ENCODE results near the gene MRI1.

The MRI1 gene

DNA sequence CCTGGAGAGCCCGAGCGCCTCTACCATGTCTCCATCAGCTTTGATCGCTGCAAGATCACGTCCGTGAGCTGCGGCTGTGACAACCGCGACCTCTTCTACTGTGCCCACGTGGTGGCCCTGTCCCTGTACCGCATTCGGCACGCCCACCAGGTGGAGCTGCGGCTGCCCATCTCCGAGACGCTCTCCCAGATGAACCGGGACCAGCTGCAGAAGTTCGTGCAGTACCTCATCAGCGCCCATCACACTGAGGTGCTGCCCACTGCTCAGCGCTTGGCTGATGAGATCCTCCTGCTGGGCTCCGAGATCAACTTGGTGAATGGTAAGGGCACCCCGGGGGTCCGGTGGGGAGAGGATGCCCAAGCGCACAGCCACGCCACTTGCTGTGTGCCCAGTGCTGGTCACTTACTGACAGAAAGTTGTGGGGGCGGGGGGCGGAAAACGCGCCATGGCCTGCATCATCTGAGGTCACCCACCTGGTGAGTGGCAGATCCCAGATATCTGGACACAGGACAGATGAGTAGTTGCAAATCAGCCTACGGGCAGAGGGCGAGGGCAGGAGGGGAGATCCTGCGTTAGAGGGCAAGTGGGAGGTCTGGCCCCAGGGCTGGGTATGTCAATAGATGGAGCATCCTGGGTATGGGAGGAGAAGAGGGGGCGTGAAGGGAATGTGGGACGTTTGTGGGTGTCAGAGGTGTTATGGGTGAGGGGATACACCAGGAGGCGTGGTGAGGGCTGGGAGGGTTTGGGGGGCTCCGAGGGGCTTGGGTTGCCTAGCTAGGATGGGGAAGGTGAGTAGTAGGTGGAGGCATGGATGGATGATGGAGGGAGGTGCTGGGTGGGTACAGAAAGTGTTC is 40.7 kb downstream of the MRI1 start:
- DNase-seq (ENCODE audit: low spot score) = no peak
- TF ChIP-seq, protein P1, sequence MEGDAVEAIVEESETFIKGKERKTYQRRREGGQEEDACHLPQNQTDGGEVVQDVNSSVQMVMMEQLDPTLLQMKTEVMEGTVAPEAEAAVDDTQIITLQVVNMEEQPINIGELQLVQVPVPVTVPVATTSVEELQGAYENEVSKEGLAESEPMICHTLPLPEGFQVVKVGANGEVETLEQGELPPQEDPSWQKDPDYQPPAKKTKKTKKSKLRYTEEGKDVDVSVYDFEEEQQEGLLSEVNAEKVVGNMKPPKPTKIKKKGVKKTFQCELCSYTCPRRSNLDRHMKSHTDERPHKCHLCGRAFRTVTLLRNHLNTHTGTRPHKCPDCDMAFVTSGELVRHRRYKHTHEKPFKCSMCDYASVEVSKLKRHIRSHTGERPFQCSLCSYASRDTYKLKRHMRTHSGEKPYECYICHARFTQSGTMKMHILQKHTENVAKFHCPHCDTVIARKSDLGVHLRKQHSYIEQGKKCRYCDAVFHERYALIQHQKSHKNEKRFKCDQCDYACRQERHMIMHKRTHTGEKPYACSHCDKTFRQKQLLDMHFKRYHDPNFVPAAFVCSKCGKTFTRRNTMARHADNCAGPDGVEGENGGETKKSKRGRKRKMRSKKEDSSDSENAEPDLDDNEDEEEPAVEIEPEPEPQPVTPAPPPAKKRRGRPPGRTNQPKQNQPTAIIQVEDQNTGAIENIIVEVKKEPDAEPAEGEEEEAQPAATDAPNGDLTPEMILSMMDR (IDR thresholded peaks at IDR 0.05; ENCODE audit: extremely low read depth, insufficient read depth, missing control alignments) = no peak
- in situ Hi-C loops (cut with MboI; ENCODE audit: low pct_unique_long_range_greater_than_20kb, low sequenced_read_pairs, unreplicated experiment) = no loop called here

DNA sequence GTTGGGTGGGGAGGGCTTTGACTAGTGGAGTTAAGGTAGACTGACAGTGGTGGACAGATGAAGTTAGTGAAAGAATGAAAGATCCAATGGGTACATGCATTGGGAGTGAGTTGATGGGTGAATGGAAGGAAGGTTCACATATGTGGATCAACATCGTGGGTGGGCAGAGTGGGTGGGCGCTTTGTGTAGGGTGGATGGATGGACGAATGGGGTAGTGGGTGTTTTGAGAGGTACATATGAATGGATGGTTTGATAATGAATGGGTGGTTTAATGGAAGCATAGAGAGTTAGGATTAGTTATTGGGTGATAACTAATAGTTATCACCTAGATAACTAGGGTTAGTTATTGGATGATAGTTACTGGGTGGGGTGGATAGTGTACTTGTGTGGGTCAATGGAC is 42.4 kb downstream of the MRI1 start:
- DNase-seq (ENCODE audit: low spot score) = no peak
- in situ Hi-C loops (cut with MboI; ENCODE audit: low pct_unique_long_range_greater_than_20kb, low sequenced_read_pairs, unreplicated experiment) = no loop called here
- TF ChIP-seq, protein P1 (IDR thresholded peaks at IDR 0.05; ENCODE audit: extremely low read depth, insufficient read depth, missing control alignments) = no peak

DNA sequence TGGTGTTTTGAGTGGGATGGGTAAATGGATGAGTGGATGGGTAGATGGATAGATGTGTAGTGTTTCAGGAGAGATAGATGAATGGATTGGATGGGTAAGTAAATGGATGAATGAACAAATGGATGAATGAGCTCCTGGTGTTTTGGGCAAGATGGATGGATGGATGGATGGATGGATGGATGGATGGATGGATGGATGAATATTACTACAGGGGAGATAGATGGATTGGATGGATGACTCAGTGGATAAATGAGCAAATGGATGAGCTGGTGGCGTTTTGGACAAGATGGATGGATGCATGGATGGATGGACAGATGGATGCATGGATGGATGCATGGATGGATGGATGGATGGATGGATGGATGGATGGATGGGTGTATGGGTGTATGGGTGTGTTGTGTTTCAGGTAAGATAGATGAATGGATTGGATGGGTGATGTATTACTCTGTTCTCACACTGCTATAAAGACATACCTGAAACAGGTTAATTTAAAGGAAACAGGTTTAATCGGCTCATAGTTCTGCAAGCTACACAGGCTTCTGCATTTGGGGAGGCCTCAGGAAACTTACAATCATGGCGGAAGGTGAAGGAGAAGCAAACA is 43.2 kb downstream of the MRI1 start:
- in situ Hi-C loops (cut with MboI; ENCODE audit: low pct_unique_long_range_greater_than_20kb, low sequenced_read_pairs, unreplicated experiment) = no loop called here
- no peak for DNase-seq (ENCODE audit: low spot score)
- TF ChIP-seq, protein P1 (IDR thresholded peaks at IDR 0.05; ENCODE audit: extremely low read depth, insufficient read depth, missing control alignments) = no peak

- TF ChIP-seq, protein P1 (IDR thresholded peaks at IDR 0.05; ENCODE audit: extremely low read depth, insufficient read depth, missing control alignments) = no peak
- DNase-seq (ENCODE audit: low spot score) = no peak
Measured at GRCh38 chr19:13808856-13809255, 44.5 kb downstream of the MRI1 start.

DNA sequence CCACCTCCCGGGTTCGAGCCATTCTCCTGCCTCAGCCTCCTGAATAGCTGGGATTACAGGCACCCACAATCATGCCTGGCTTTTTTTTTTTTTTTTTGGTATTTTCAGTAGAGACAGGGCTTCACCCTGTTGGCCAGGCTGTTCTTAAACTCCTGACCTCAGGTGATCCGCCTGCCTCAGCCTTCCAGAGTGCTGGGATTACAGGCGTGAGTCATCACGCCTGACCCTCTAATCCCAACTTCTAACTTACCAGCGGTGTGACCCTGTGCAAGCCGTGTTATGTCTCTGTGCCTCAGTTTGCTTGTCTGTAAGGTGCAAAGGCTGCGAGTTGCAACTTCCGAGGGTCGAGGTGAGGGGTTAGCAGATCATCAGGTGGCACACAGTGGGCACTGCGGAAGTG is 48.2 kb downstream of the MRI1 start:
- in situ Hi-C loops (cut with MboI; ENCODE audit: low pct_unique_long_range_greater_than_20kb, low sequenced_read_pairs, unreplicated experiment) = no loop called here
- no peak for DNase-seq (ENCODE audit: low spot score)
- TF ChIP-seq, protein P1 (IDR thresholded peaks at IDR 0.05; ENCODE audit: extremely low read depth, insufficient read depth, missing control alignments) = no peak

More at GRCh38 chr19:13808856-13809255, 44.5 kb downstream of the MRI1 start:
- in situ Hi-C loops (cut with MboI; ENCODE audit: low pct_unique_long_range_greater_than_20kb, low sequenced_read_pairs, unreplicated experiment) = no loop called here

DNA sequence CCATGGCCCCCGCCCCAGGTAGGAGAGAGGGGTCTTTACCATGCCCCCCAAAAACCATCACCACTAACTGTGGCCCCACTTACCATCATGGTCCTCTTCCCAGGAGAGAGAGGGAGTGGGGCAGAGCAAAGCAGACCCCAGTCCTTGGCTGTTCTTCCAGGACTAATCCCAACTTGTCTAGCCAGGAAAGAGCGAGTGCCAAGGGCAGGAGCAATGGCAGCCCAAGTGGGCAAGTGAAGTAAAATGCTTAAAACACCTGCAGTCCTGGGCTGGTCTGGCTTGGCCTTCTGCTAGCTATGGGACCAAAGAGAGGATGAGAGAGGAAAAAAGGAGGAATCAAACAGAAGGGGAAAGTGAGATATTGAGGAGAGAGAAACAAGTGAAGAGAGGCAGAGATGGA is 48.8 kb downstream of the MRI1 start:
- DNase-seq (ENCODE audit: low spot score) = no peak
- in situ Hi-C loops (cut with MboI; ENCODE audit: low pct_unique_long_range_greater_than_20kb, low sequenced_read_pairs, unreplicated experiment) = no loop called here
- TF ChIP-seq, protein P1 (IDR thresholded peaks at IDR 0.05; ENCODE audit: extremely low read depth, insufficient read depth, missing control alignments) = no peak
